Skin of body (tissue), 2 donors: ENCODE measurements around the gene C12orf60. TPM values are rescaled to one million over a fixed set of nuclear protein-coding genes. Genes with fewer than 3 reads are reported as not detected.
"Not testable (repeated sequence)": the region's sequence is repeated elsewhere in the genome, so short reads cannot be mapped to it uniquely, and the experiment has no call there.

Source experiments
- DNase-seq: peaks from one replicate; lab custom pipeline; 2025; lab: John Stamatoyannopoulos, UW
- total RNA-seq: library from RNA; depleted of rRNA; stranded (reverse); fragments of >200 nt; gene quantifications from one replicate; pipeline ENCODE4 v1.2.3, GENCODE V29; 2014

Gene C12orf60
- total RNA-seq: 1.4 TPM

GRCh38 chr12:14803011-14803829 lies at the start of gene C12orf60, which contains the start of gene WBP11:
Gene C12orf60 (plus strand): TSS chr12:14803670. CDS start chr12:14822936, 19,266 bp downstream.
Gene WBP11 (minus strand): TSS chr12:14803478. CDS start chr12:14801383, 2,095 bp downstream.
- peak; percentile 100 for DNase-seq

- DNase-seq: no peak
Observed at GRCh38 chr12:14756334-14757143, 46.9 kb upstream of the C12orf60 start.

- DNase-seq: not testable (repeated sequence)
Observed at GRCh38 chr12:14759711-14760280, 43.7 kb upstream of the C12orf60 start.

GRCh38 chr12:14765398-14765797 lies 38.1 kb upstream of the C12orf60 start:
- DNase-seq: no peak

GRCh38 chr12:14766020-14766419 lies 37.5 kb upstream of the C12orf60 start:
- DNase-seq: not testable (repeated sequence)

GRCh38 chr12:14766649-14767215 lies 36.7 kb upstream of the C12orf60 start:
- DNase-seq: no peak

GRCh38 chr12:14767617-14768016 lies 35.9 kb upstream of the C12orf60 start:
- no peak for DNase-seq

- no peak for DNase-seq
Observed at GRCh38 chr12:14768823-14769405, 34.6 kb upstream of the C12orf60 start.

GRCh38 chr12:14769466-14769968 lies 34.0 kb upstream of the C12orf60 start:
- no peak for DNase-seq

GRCh38 chr12:14769969-14770495 lies 33.4 kb upstream of the C12orf60 start:
- DNase-seq: peak; percentile 75

- peak; percentile 89 for DNase-seq
Observed at GRCh38 chr12:14770496-14771461, 32.7 kb upstream of the C12orf60 start.

- no peak for DNase-seq
Observed at GRCh38 chr12:14771651-14772137, 31.8 kb upstream of the C12orf60 start.

GRCh38 chr12:14772946-14773345 lies 30.5 kb upstream of the C12orf60 start:
- DNase-seq: no peak

- DNase-seq: no peak
Observed at GRCh38 chr12:14773685-14774073, 29.8 kb upstream of the C12orf60 start.

- peak; percentile 94 for DNase-seq
Observed at GRCh38 chr12:14774074-14774905, 29.2 kb upstream of the C12orf60 start.

- peak; percentile 72 for DNase-seq
Observed at GRCh38 chr12:14774906-14775635, 28.4 kb upstream of the C12orf60 start.

GRCh38 chr12:14775636-14775980 lies 27.9 kb upstream of the C12orf60 start:
- no peak for DNase-seq
